NAMALWA (cell line): ENCODE data around the gene ZEB2.
A peak's percentile ranks its signal among the peaks of the same experiment; 100 is the strongest.

ENCODE experiments used
- DNase-seq: peaks from one replicate; pipeline ENCODE4 v3.0.0-alpha.2; 2015; ENCODE audit warnings: low spot score

Gene ZEB2

GRCh38 chr2:144528108-144528507 lies 8.2 kb upstream of the ZEB2 start:
- DNase-seq = no peak

- no peak for DNase-seq
Observed at GRCh38 chr2:144526831-144527230, 6.9 kb upstream of the ZEB2 start.

GRCh38 chr2:144524118-144525009 lies 4.4 kb upstream of the ZEB2 start:
- peak; percentile 37 for DNase-seq

GRCh38 chr2:144523596-144524117 lies 3.7 kb upstream of the ZEB2 start:
- peak; percentile 45 for DNase-seq

GRCh38 chr2:144522897-144523595 lies 3.1 kb upstream of the ZEB2 start:
- DNase-seq = peak; percentile 53

- DNase-seq = no peak
Observed at GRCh38 chr2:144522176-144522896, 2.4 kb upstream of the ZEB2 start.

GRCh38 chr2:144521686-144522085 lies 1.8 kb upstream of the ZEB2 start:
- DNase-seq = peak; percentile 45

GRCh38 chr2:144520756-144521487 lies 1.0 kb upstream of the ZEB2 start:
- peak; percentile 65 for DNase-seq

GRCh38 chr2:144519597-144519933 lies 354 bp downstream of the ZEB2 start:
- DNase-seq = no peak

- peak; percentile 77 for DNase-seq
Observed at GRCh38 chr2:144518748-144519596, 947 bp downstream of the ZEB2 start.

- peak; percentile 62 for DNase-seq
Observed at GRCh38 chr2:144517866-144518747, 1.8 kb downstream of the ZEB2 start.

GRCh38 chr2:144516981-144517865 lies 2.7 kb downstream of the ZEB2 start:
- DNase-seq = peak; percentile 85

GRCh38 chr2:144516411-144516980 lies 3.4 kb downstream of the ZEB2 start:
- DNase-seq = no peak

- peak; percentile 68 for DNase-seq
Observed at GRCh38 chr2:144515696-144516410, 4.1 kb downstream of the ZEB2 start.

GRCh38 chr2:144515099-144515695 lies 4.7 kb downstream of the ZEB2 start:
- no peak for DNase-seq

GRCh38 chr2:144514616-144515091 lies 5.3 kb downstream of the ZEB2 start:
- DNase-seq = no peak
